Suprapubic skin (tissue), 4 donors: Measurements from ENCODE around the gene FLOT1. TPM values are rescaled to one million over a fixed set of nuclear protein-coding genes. Genes with fewer than 3 reads are reported as not detected.

Experiments used
- DNase-seq, 2 donors: peaks; one replicate each; pipeline ENCODE4 v3.0.0-alpha.2; 2019; ENCODE audit warnings: low spot score in 2 of 2
- H3K27ac ChIP-seq: fragments of 200-600 bp; sonication (generic); one replicate; pipeline ENCODE4 v1.5.1; 2019
- H3K27me3 ChIP-seq: fragments of 200-600 bp; sonication (generic); one replicate; pipeline ENCODE4 v1.5.1; 2019
- H3K36me3 ChIP-seq: fragments of 200-600 bp; sonication (generic); one replicate; pipeline ENCODE4 v1.5.1; 2019
- H3K4me1 ChIP-seq: fragments of 200-600 bp; sonication (generic); one replicate; pipeline ENCODE4 v1.5.1; 2019
- H3K4me3 ChIP-seq: fragments of 200-600 bp; sonication (generic); one replicate; pipeline ENCODE4 v1.5.1; 2019; ENCODE audit warnings: mild to moderate bottlenecking
- H3K9me3 ChIP-seq: fragments of 200-600 bp; sonication (generic); one replicate; pipeline ENCODE4 v1.5.1; 2019
- CTCF ChIP-seq, 2 donors: fragments of 200-600 bp in 1 of 2; fragments of 450-650 bp in 1 of 2; sonication (generic) in 1 of 2; IDR thresholded peaks; one replicate each; pipeline ENCODE4 v1.5.1; 2016 to 2019; ENCODE audit warnings: antibody characterized with exemption in 2 of 2, mild to moderate bottlenecking in 1 of 2, moderate library complexity in 1 of 2
- EP300 ChIP-seq: sonication (generic); formaldehyde crosslinking; IDR thresholded peaks from one replicate; pipeline ENCODE4 v1.6.1; 2017; ENCODE audit warnings: antibody characterized with exemption
- POLR2A ChIP-seq, 2 donors: fragments of 450-650 bp; IDR thresholded peaks; one replicate each; pipeline ENCODE4 v1.6.1; 2017; ENCODE audit warnings: antibody characterized with exemption in 2 of 2, mild to moderate bottlenecking in 2 of 2, moderate library complexity in 2 of 2
- POLR2AphosphoS5 ChIP-seq, 3 donors: sonication (generic); formaldehyde crosslinking; IDR thresholded peaks; one replicate each; pipeline ENCODE4 v1.6.1; 2017; ENCODE audit warnings: antibody characterized with exemption in 3 of 3
- WGBS: methylation state at CpG from one replicate; pipeline ENCODE4 v1.1.5; 2018; 5-methylcytosine and 5-hydroxymethylcytosine counted together
- total RNA-seq, 4 donors: library from RNA; depleted of rRNA; stranded (reverse); fragments of >200 nt; gene quantifications; one replicate each; pipeline ENCODE4 v1.1.0, GENCODE V29; 2016

FLOT1 gene
- total RNA-seq, 4 donors from 2014 or later, result 28.4 to 60.8 (median 45.5) TPM

GRCh38 chr6:30770592-30770991 lies 28.1 kb upstream of the FLOT1 start:
- no peak for TF ChIP-seq EP300
- no peak for TF ChIP-seq CTCF (IDR thresholded peaks at IDR 0.05)
- TF ChIP-seq POLR2A (IDR thresholded peaks at IDR 0.05), result no peak
- TF ChIP-seq POLR2AphosphoS5 (IDR thresholded peaks at IDR 0.05), result no peak
- no peak for DNase-seq
- Histone ChIP-seq H3K27ac (no peak overlapping the region), H3K27me3 (no peaks in the 10 kb centered on the region), H3K9me3 (no peaks in the 10 kb centered on the region), H3K4me1 (peaks cover 13% of the 10 kb centered on the region), H3K4me3 (no peak overlapping the region), H3K36me3 (no peaks in the 10 kb centered on the region)
- WGBS, result 90% methylated on average over 3 of the region's 3 CpGs

- no peak for DNase-seq
- no peaks in the 10 kb centered on the region for H3K27me3 ChIP-seq
- no peak overlapping the region for H3K27ac ChIP-seq
- no peak overlapping the region for H3K4me3 ChIP-seq
- H3K36me3 ChIP-seq, result no peaks in the 10 kb centered on the region
- peaks cover 13% of the 10 kb centered on the region for H3K4me1 ChIP-seq
- H3K9me3 ChIP-seq, result no peaks in the 10 kb centered on the region
- TF ChIP-seq POLR2AphosphoS5 (IDR thresholded peaks at IDR 0.05), result no peak
- TF ChIP-seq POLR2A (IDR thresholded peaks at IDR 0.05), result no peak
- no peak for TF ChIP-seq CTCF (IDR thresholded peaks at IDR 0.05)
- no peak for TF ChIP-seq EP300
- 65% methylated on average over 5 of the region's 5 CpGs for WGBS
These were observed 27.5 kb upstream of the FLOT1 start for GRCh38 chr6:30769853-30770524.

GRCh38 chr6:30769088-30769852 lies 26.8 kb upstream of the FLOT1 start:
- no peak for DNase-seq
- Histone ChIP-seq H3K4me1 (peaks cover 18% of the 10 kb centered on the region), H3K4me3 (no peak overlapping the region), H3K27me3 (no peaks in the 10 kb centered on the region), H3K36me3 (no peaks in the 10 kb centered on the region), H3K27ac (peak overlapping the region; percentile 10), H3K9me3 (no peaks in the 10 kb centered on the region)
- WGBS, result 49% methylated on average over 16 of the region's 16 CpGs
- TF ChIP-seq POLR2AphosphoS5 (IDR thresholded peaks at IDR 0.05), result no peak
- no peak for TF ChIP-seq POLR2A (IDR thresholded peaks at IDR 0.05)
- no peak for TF ChIP-seq EP300
- no peak for TF ChIP-seq CTCF (IDR thresholded peaks at IDR 0.05)

- no peak for TF ChIP-seq EP300
- no peak for TF ChIP-seq POLR2A (IDR thresholded peaks at IDR 0.05)
- no peak for TF ChIP-seq CTCF (IDR thresholded peaks at IDR 0.05)
- no peak for TF ChIP-seq POLR2AphosphoS5 (IDR thresholded peaks at IDR 0.05)
- Histone ChIP-seq H3K27ac (no peak overlapping the region), H3K36me3 (no peaks in the 10 kb centered on the region), H3K4me3 (no peak overlapping the region), H3K27me3 (no peaks in the 10 kb centered on the region), H3K4me1 (peaks cover 24% of the 10 kb centered on the region), H3K9me3 (no peaks in the 10 kb centered on the region)
- 92% methylated on average over 4 of the region's 4 CpGs for WGBS
- no peak for DNase-seq
These were observed 26.2 kb upstream of the FLOT1 start for GRCh38 chr6:30768634-30769087.

GRCh38 chr6:30767944-30768301 lies 25.4 kb upstream of the FLOT1 start:
- Histone ChIP-seq H3K4me1 (peaks cover 28% of the 10 kb centered on the region), H3K36me3 (no peaks in the 10 kb centered on the region), H3K27me3 (no peaks in the 10 kb centered on the region), H3K4me3 (no peak overlapping the region), H3K27ac (no peak overlapping the region), H3K9me3 (no peaks in the 10 kb centered on the region)
- TF ChIP-seq EP300 (no peak), POLR2A (IDR thresholded peaks at IDR 0.05) (no peak), CTCF (IDR thresholded peaks at IDR 0.05) (no peak), POLR2AphosphoS5 (IDR thresholded peaks at IDR 0.05) (no peak)
- DNase-seq, result no peak
- 94% methylated on average over 1 of the region's 1 CpG for WGBS
